ENCODE measurements around the gene WNT3A.

The WNT3A gene

DNA sequence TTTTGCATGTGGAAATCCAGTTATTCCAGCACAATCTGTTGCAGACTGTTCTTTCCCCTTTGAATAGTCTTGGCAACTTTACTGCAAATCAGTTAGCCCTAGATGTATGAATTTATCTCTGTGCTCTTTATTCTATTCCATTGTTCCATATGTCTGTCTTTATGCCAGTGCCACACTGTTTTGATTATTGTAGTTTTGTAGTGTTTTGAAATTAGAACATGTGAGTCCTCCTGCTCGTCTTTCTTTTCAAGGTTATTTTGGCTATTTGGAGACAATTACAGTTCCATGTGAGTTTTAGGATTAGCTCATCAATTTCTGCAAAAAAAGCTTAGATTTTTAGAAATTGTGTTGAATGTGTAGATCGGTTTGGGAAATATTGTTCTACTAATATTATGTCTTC, 26.6 kb downstream of the WNT3A start:
- no peak for DNase-seq

DNA sequence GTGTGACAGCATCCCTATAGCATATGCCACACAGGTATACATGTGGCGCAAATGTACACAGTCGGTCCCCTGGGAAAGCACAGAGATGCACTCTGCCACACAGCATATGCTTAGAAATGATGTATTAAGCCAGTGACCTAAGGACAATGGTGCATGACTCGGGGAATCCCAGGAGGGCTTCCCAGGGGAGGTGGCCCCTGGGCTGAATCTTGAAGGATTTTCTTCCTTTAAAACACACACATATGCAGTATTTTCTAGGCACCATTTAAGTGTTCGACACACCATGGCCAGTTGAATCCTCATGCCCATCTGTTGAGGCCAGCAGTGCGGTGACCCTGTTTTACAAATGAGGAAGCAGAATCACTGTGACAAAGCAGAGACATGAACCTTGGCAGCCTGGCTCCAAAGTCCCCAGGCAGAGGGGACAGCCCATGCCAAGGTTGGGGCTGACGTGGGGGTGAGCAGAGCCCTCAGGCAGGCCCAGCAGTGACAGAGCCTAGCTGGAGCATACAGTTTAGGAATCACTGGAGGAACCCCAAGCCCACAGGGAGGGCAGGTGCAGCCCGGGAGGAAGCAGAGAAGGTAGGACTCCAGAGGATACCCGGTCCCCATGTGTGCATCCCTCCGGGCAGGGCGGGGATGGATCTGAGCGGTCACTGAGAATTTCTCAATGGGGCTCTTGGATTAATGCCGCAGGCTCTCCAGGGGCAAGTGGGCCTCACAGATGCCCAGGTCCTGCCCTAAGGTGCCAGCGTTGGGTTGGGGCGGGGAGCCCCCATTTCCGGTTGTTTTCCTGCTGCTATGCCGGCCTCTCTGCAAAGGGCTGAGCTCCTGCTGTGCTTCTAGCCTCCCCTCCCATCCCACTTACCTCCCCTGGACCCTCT, 28.4 kb downstream of the WNT3A start:
- DNase-seq, result no peak

DNA sequence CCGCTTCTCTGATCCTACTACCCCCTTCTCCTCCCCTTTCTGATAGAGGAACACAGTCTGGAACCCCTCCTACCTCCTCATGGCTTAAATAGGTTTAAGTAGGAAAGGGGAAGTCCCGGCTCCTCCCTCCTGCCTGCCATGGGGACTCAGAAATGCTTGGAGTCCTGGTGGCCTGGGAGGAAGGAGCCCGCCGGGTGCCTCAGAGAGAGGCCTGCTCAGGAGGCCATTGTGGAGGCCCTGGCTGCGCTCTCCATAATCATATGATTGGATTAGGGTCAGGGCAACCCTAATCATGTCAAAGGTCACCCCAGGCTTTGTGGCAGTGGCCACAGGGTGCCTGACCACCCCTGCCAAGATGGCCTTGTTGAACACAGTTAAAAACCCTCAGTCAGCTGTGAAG, 29.0 kb downstream of the WNT3A start:
- DNase-seq, result no peak

DNA sequence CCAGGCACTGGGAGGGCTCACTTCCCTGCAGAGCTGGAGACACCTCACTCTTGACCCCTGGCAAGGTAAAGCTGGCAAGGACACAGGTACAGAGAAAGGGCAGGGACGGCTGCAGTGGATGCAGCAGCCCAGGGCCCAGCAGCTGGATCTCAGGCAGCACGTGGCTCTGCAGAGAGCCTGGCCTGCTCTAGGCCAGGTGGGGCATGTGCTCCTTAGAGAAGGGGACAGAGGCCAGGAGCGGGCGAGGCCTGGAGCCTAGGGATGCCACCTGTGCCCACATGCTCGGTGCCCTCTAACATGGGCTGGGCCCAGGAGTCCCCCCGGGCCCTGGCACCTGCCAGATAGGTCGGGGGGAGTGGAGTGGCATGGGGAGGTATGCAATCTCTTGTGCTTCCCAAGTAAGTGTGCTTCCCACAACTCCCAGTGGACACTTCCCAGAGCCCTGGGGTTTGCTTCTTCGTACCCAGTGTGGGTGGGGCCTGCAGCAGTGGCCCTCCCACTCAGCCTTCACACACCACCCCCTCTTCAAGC, 30.0 kb downstream of the WNT3A start:
- DNase-seq, result no peak

GRCh38 chr1:228037401-228038386, 30.9 kb downstream of the WNT3A start:
- DNase-seq, result no peak

DNA sequence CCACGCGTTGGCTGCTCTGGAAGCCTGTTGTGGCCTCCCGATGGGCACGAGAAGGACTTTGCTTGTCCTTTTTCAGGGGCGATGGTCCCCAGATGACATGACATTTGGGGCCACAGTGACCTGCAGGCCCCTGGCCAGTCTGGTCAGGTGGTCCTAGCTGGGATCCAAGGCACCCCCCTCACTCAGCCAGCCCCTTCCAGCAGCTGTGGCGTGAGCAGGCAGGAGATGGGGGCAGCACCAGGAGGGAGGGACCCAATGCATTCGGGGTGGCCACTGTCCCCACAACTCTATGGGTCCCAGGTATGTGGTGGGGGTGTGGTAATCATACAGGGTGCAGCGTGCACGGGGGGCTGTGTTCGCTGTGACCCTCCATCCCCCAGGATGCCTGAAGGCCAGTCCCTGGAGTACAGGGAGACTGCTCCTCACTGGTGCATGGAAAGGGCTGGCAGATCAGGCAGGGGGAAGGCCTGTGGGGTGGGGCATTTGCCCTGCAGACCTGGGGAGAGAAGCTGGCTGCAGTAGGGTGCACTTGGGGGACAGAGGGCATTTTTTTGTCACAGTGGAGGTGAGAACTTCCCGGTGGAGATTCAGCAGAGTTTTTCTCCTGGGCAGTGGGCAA, 31.7 kb downstream of the WNT3A start:
- no peak for DNase-seq

GRCh38 chr1:228039006-228039903, 32.5 kb downstream of the WNT3A start:
- DNase-seq, result no peak

DNA sequence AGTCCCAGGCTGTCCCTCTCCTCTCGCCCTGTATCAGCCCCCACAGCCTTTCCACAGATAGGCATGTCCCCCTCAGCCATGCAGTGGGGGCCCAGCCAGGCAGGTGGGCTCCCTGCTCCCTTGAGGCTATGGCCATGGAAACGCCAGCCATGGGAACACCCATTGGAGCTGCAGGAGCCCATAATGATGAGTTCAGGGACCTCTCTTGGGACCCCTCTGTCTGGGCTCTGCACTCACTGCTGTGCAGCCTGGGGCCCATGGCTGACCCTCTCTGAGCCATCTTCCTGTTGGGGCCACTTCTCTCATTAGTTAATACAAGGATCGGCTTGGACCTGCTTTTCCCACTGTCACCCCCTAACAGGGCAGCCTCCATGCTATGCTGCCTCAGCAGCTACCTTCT, 33.2 kb downstream of the WNT3A start:
- no peak for DNase-seq

- DNase-seq, result no peak
Measured at GRCh38 chr1:228041316-228041715, 34.5 kb downstream of the WNT3A start.

- no peak for DNase-seq
Measured at GRCh38 chr1:228042508-228042907, 35.7 kb downstream of the WNT3A start.

GRCh38 chr1:228043281-228043848, 36.6 kb downstream of the WNT3A start:
- no peak for DNase-seq

DNA sequence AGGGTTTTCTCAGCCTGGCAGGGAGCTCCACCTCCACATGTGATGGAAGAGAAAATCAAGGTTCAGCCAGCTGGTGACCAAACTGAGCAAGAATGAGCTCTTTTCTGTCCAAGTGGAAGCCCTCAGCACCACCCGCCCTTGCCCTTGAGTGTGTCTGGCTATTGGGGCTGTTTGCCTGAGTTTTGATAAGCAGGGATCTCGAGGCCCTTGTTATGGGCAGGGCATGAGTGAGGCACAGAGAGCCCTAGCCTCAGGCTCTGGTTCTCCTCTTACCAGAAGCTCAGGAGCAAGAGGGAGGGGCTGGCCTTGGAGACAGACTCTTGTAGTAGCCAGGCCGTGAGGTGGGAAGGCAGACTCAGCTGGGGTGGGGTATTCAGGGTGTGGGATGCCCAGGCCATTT, 38.2 kb downstream of the WNT3A start:
- no peak for DNase-seq

GRCh38 chr1:228045405-228045804, 38.6 kb downstream of the WNT3A start:
- DNase-seq, result no peak

GRCh38 chr1:228045871-228046270, 39.1 kb downstream of the WNT3A start:
- no peak for DNase-seq

DNA sequence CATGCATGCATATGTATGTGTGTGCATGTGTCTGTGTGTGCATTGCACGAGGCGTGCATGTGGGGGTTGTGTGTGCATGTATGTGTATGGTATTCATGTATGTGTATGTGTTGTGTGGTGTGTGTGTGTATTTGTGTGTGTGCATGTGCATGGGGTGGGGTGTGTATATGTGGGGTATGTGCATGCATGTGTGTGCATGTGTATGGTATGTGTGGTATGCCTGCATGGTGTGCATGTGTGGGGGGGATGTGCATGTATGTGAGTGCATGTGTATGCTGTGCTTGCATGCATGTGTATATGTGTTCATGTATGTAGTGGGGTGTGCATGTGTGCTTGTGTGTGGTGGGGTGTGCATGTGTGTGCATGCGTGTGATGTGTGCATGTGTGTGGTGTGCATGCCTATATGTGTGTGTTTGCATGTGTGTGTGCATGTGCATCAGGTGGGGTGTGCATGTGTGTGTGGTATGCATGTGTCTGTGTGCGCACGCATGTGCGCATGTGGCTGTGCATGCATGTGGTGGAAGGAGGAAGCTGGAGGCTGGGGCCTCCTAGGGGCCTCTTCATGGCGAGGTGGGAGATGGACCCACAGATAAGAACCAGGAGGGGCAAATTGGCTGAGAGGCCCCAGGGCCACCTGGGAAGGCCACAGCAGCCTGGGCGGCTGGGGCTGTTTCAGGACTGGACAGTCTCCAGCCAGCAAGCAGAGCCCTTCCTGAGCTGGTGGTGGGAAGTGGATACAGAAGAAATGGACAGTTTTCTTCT, 39.8 kb downstream of the WNT3A start:
- no peak for DNase-seq

GRCh38 chr1:228047183-228047466, 40.3 kb downstream of the WNT3A start:
- no peak for DNase-seq

DNA sequence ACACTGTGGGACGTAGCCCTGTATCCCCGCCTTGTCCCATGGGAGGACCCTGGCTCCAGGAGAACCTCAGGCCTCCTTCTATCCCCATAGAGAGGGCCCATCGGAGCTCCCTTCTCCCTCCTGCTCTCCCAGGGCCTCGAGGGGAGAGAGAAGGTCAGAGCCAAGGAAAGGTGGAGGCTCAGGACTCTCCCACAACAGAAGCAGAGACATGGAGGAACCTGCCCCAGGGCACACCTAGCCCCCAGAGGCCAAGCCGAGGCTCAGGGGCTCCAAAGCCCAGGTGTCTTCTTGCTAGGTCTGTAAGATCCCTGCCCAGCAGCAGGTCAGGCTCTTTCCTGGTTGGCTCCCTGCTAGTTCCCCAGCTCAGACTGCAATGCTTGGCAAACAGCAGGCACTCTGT, 41.3 kb downstream of the WNT3A start:
- DNase-seq, result no peak

- no peak for DNase-seq
Measured at GRCh38 chr1:228048659-228049298, 42.0 kb downstream of the WNT3A start.

DNA sequence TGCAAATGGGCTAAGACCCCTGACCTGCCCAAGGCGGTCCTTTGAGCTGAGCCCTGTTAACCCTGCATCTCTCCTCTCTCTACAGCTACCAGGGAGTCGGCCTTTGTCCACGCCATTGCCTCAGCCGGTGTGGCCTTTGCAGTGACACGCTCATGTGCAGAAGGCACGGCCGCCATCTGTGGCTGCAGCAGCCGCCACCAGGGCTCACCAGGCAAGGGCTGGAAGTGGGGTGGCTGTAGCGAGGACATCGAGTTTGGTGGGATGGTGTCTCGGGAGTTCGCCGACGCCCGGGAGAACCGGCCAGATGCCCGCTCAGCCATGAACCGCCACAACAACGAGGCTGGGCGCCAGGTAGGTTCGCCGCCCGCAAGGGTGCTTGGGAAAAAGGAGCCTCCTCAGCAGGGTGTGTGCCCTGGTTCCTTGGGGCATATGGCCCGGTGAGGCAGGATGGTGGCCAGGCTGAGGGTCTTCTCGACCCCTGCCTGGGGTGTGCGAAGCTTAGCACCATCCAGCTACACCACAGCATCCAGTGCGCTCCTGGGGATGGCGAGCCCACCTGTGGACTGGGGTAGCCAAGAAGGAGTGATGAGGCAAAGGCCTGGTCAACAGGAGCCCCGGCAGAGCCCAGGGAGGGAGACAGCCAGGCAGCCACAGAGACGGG, 43.9 kb downstream of the WNT3A start:
- DNase-seq, result no peak

Measured in NCI-H1436 treated with DMSO at 0.1 percent for 48 hours (cell line).